ENCODE data around the gene NMNAT2.

The NMNAT2 gene

GRCh38 chr1:183210681-183211080 is 207.5 kb downstream of the NMNAT2 start:
- no peaks in the 10 kb centered on the region for H3K9me3 ChIP-seq (ENCODE audit: control insufficient read depth, insufficient read depth, low read length)
- no peaks in the 10 kb centered on the region for H3K27me3 ChIP-seq (ENCODE audit: control insufficient read depth, insufficient read depth, low read length)
- H3K4me1 ChIP-seq (ENCODE audit: control insufficient read depth, insufficient read depth, low read length), result no peaks in the 10 kb centered on the region
- H3K27ac ChIP-seq (ENCODE audit: low read depth, low read length), result no peak overlapping the region
- H3K36me3 ChIP-seq (ENCODE audit: control insufficient read depth, insufficient read depth, low read length), result no peaks in the 10 kb centered on the region
- H3K9ac ChIP-seq (ENCODE audit: low read depth, low read length), result no peak overlapping the region
- H3K4me3 ChIP-seq (ENCODE audit: low read depth, low read length), result no peak overlapping the region

DNA sequence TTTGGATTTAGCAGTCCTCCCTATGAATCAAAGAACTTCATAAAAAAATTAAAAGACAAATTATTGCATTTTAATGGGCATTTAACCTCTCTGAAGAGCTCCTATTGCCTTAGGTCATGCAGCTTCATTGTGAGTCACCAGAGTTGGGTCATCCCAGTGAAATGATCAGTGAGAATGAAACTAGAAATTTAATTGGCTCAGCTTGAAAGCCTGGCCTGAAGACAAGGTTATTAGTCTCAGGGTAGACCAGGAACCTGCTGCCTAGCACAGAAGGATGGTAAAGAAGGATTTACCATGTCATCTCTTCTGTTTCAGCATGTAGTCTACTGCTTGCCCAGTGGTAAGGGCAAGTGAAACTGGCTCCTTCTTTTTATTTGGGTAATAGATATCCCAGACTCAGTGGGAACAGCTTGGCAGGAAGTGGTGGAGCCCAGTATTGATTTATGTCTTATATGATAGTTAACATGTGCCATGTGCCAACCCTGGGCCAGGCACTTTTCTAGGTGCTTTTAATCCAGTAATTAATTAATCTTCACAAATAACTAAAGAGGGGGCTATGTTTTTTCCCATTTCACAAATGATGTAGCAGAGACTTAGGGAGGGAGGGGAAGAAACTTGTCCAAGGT is 208.5 kb downstream of the NMNAT2 start:
- H3K4me3 ChIP-seq (ENCODE audit: low read depth, low read length), result no peak overlapping the region
- H3K9ac ChIP-seq (ENCODE audit: low read depth, low read length), result no peak overlapping the region
- no peaks in the 10 kb centered on the region for H3K9me3 ChIP-seq (ENCODE audit: control insufficient read depth, insufficient read depth, low read length)
- H3K27me3 ChIP-seq (ENCODE audit: control insufficient read depth, insufficient read depth, low read length), result no peaks in the 10 kb centered on the region
- no peaks in the 10 kb centered on the region for H3K4me1 ChIP-seq (ENCODE audit: control insufficient read depth, insufficient read depth, low read length)
- H3K36me3 ChIP-seq (ENCODE audit: control insufficient read depth, insufficient read depth, low read length), result no peaks in the 10 kb centered on the region
- no peak overlapping the region for H3K27ac ChIP-seq (ENCODE audit: low read depth, low read length)

DNA sequence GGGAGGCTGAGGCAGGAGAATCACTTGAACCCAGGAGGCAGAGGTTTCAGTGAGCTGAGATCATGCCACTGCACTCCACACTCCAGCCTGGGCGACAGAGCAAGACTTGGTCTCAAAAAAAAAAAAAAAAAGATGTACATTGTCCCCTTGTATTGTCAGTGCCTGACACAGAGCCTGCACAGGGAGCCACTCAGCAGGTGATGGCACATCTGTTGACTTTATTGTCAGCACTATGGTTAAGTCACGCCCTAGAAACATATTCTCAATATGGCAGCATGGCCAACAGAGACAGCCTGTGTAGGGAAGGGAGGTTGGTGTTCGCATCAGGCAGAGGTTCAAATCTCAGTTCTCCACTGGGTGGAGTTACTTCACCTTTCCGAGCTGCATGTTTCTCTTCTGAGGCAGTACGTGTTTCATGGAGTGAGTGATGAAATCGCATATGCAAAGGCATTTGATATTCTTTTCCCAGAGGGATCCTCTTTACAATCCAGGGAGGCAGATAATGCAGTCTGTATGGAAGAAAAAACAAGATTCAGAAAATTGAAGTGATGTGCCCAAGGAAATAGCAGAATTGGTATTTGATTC is 211.6 kb downstream of the NMNAT2 start:
- Histone ChIP-seq H3K27me3 (ENCODE audit: control insufficient read depth, insufficient read depth, low read length) (no peaks in the 10 kb centered on the region), H3K27ac (ENCODE audit: low read depth, low read length) (no peak overlapping the region), H3K4me1 (ENCODE audit: control insufficient read depth, insufficient read depth, low read length) (no peaks in the 10 kb centered on the region)

DNA sequence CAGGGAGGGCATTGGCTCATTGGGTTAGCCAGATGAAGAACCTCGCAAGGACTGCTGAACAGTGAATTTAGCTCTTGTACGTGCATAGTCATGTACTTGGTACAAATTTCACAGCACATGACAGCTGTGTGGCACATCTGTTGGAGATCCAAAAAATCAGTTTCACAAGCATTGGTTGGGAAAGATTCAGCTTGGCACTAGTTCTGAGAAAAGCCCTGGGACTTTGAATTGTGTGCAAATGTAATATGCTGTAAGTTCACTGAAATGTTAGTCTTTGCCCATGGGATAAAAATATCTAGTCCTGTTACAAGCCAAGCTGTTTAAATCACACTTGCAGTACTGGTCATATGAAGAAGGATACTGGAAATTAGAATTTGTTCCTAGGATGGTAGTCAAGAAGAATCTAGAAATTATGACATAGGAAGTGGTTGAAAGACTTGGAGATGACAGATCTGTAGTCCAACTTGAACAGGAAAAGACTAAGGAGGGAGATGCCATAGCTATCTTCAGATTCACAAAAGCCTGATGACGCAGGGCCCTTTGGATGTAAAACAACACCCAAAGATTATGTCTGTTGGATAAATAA is 212.9 kb downstream of the NMNAT2 start:
- no peak overlapping the region for H3K27ac ChIP-seq (ENCODE audit: low read depth, low read length)
- H3K9ac ChIP-seq (ENCODE audit: low read depth, low read length), result no peak overlapping the region

More for the DNA sequence above, 211.6 kb downstream of the NMNAT2 start:
- H3K4me3 ChIP-seq (ENCODE audit: low read depth, low read length), result no peak overlapping the region
- no peaks in the 10 kb centered on the region for H3K9me3 ChIP-seq (ENCODE audit: control insufficient read depth, insufficient read depth, low read length)
- no peak overlapping the region for H3K9ac ChIP-seq (ENCODE audit: low read depth, low read length)
- no peaks in the 10 kb centered on the region for H3K36me3 ChIP-seq (ENCODE audit: control insufficient read depth, insufficient read depth, low read length)

DNA sequence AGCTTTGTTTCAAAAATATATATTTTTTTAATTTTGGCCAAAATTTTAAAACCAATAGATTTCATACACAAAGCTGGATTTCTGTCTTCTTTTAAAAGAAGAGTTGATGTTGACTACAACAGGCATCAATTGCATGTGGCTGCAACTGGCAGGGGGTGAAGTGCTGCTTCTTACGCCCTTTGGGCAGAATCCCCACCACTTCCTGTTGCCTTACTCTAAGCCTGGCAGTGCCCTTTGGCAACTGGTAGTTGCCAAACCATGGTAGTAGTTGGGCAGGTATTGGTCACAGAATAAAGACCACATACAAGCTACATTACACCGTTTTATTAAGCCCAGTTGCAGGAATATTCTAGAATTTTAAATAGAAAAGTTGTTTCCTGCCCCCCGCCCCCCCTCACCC is 215.1 kb downstream of the NMNAT2 start:
- Histone ChIP-seq H3K9me3 (ENCODE audit: control insufficient read depth, insufficient read depth, low read length) (no peaks in the 10 kb centered on the region), H3K27ac (ENCODE audit: low read depth, low read length) (no peak overlapping the region), H3K4me3 (ENCODE audit: low read depth, low read length) (no peak overlapping the region), H3K36me3 (ENCODE audit: control insufficient read depth, insufficient read depth, low read length) (no peaks in the 10 kb centered on the region), H3K9ac (ENCODE audit: low read depth, low read length) (no peak overlapping the region), H3K4me1 (ENCODE audit: control insufficient read depth, insufficient read depth, low read length) (0 out of 2 replicates have a peak, but pooled peaks cover 4% of the 10 kb centered on the region), H3K27me3 (ENCODE audit: control insufficient read depth, insufficient read depth, low read length) (no peaks in the 10 kb centered on the region)

More for the DNA sequence above, 212.9 kb downstream of the NMNAT2 start:
- Histone ChIP-seq H3K4me1 (ENCODE audit: control insufficient read depth, insufficient read depth, low read length) (no peaks in the 10 kb centered on the region), H3K36me3 (ENCODE audit: control insufficient read depth, insufficient read depth, low read length) (no peaks in the 10 kb centered on the region), H3K4me3 (ENCODE audit: low read depth, low read length) (no peak overlapping the region), H3K9me3 (ENCODE audit: control insufficient read depth, insufficient read depth, low read length) (no peaks in the 10 kb centered on the region), H3K27me3 (ENCODE audit: control insufficient read depth, insufficient read depth, low read length) (no peaks in the 10 kb centered on the region)

DNA sequence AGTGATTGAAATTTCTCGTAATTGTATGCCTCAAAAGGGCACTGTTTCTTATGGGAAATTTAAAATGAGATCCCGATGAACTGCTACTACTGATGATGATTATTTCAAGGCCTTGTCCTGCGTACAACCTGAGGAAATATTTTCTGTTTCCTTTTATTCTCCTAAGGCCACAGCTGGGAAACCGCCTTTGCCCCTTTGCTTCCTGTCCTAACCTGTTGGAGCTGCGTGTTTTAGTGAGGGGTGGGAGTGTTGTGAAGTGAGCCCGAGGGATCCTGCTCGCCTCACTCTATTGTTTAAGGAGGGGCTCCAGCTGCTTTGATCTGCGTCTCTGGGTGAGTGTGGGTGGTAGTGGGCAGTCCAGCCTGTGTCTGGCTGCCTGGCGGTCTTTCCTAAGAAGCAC is 217.7 kb downstream of the NMNAT2 start:
- Histone ChIP-seq H3K27me3 (ENCODE audit: control insufficient read depth, insufficient read depth, low read length) (no peaks in the 10 kb centered on the region), H3K27ac (ENCODE audit: low read depth, low read length) (no peak overlapping the region), H3K4me1 (ENCODE audit: control insufficient read depth, insufficient read depth, low read length) (peaks cover 6% of the 10 kb centered on the region), H3K36me3 (ENCODE audit: control insufficient read depth, insufficient read depth, low read length) (no peaks in the 10 kb centered on the region), H3K4me3 (ENCODE audit: low read depth, low read length) (no peak overlapping the region), H3K9me3 (ENCODE audit: control insufficient read depth, insufficient read depth, low read length) (no peaks in the 10 kb centered on the region), H3K9ac (ENCODE audit: low read depth, low read length) (no peak overlapping the region)

GRCh38 chr1:183199304-183199703 is 218.9 kb downstream of the NMNAT2 start:
- Histone ChIP-seq H3K36me3 (ENCODE audit: control insufficient read depth, insufficient read depth, low read length) (no peaks in the 10 kb centered on the region), H3K4me1 (ENCODE audit: control insufficient read depth, insufficient read depth, low read length) (peaks cover 17% of the 10 kb centered on the region), H3K4me3 (ENCODE audit: low read depth, low read length) (no peak overlapping the region), H3K27me3 (ENCODE audit: control insufficient read depth, insufficient read depth, low read length) (no peaks in the 10 kb centered on the region), H3K9ac (ENCODE audit: low read depth, low read length) (no peak overlapping the region), H3K9me3 (ENCODE audit: control insufficient read depth, insufficient read depth, low read length) (no peaks in the 10 kb centered on the region), H3K27ac (ENCODE audit: low read depth, low read length) (no peak overlapping the region)

DNA sequence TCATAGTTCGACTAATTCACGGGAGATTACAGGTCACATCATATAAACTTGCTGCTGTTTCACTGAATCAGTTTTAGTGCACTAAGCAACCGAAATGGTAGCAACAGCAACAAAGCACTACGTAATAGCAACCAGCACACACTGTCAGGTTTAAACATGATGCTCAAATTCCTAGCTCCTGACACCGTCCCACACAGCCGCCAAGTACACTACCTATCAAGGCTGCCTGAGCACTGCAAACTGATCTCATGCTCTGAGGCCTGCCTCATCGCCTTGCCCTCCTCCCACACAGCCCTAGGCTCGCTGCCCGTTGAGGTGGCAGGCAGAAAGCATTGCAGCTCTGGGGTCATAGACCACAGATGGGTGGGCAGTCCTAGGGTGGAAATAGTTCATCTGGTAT is 219.7 kb downstream of the NMNAT2 start:
- Histone ChIP-seq H3K9me3 (ENCODE audit: control insufficient read depth, insufficient read depth, low read length) (no peaks in the 10 kb centered on the region), H3K4me1 (ENCODE audit: control insufficient read depth, insufficient read depth, low read length) (peaks cover 22% of the 10 kb centered on the region), H3K27ac (ENCODE audit: low read depth, low read length) (no peak overlapping the region), H3K36me3 (ENCODE audit: control insufficient read depth, insufficient read depth, low read length) (no peaks in the 10 kb centered on the region), H3K9ac (ENCODE audit: low read depth, low read length) (no peak overlapping the region), H3K27me3 (ENCODE audit: control insufficient read depth, insufficient read depth, low read length) (no peaks in the 10 kb centered on the region), H3K4me3 (ENCODE audit: low read depth, low read length) (no peak overlapping the region)
